GM18873 (cell line): ENCODE data around the gene PRKCZ.
"Not testable (repeated sequence)": the region's sequence is repeated elsewhere in the genome, so short reads cannot be mapped to it uniquely, and the experiment has no call there.

ENCODE experiments used
- ATAC-seq: cut with Tn5 transposase; IDR thresholded peaks from one replicate; pipeline ENCODE4 v1.9.1; 2021; ENCODE audit warnings: mild to moderate bottlenecking, moderate library complexity, moderate number of reproducible peaks; ENCODE audit not compliant: unreplicated experiment, low FRiP score

Gene PRKCZ

GRCh38 chr1:2130156-2130555 is 79.9 kb downstream of the PRKCZ start:
- no peak for ATAC-seq

DNA sequence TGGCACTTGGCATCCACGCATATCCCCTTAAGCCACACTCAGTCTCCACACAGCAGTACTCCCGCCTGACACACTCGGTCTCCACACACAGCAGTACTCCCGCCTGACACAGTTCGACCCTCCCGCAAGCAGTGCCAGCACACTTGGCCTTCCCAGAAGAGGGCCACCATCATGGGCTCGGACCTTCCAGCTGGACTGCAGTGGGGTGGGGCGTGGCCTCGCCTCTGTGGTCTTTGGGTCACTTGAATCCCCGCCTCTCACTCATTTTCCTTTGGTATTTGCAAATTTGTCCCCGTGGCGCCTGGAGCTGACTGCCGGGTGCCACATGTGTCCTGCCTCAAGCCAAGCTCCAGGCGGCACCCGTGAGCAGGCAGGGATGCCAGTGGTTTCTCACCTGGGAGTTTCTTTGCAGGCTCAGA is 80.7 kb downstream of the PRKCZ start:
- ATAC-seq, result no peak

DNA sequence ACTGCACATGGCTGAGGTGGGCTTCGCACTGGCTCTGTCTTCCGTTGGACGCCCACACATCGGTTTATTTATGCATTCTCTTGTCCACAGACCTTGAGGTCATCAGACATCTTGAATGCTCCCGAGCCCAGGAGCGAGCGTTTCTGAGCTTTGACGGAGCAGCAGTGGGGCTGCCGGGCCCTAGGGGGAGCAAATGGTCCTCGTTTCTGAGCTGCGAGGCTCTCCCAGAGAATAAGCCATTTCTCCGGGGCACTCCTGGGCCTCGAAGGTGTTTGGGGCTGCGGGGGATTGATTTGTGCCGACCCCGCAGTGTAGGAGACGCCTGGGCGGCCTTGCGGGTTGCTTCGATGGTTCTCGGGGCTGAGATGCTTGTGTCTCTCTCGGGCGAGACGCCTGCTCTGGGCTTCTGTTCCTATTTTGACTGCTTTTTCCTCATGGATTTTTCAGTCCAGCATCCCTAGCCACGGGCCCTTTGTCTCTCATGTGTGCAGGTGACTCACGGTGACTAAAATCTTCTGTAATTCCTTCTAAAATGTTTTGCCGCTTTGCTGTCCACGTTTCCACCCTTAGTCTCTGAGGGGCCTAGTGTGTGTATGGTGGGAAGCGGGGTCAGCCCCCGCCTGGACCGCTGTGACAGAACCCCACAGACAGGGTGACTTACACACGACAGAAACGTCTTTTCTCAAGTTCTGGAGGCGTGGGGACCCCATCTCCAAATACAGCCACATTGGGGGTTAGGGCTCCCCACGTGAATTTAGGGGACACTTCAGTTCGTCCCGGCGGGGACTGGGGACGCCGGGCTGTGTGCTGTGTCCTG is 82.2 kb downstream of the PRKCZ start:
- no peak for ATAC-seq

DNA sequence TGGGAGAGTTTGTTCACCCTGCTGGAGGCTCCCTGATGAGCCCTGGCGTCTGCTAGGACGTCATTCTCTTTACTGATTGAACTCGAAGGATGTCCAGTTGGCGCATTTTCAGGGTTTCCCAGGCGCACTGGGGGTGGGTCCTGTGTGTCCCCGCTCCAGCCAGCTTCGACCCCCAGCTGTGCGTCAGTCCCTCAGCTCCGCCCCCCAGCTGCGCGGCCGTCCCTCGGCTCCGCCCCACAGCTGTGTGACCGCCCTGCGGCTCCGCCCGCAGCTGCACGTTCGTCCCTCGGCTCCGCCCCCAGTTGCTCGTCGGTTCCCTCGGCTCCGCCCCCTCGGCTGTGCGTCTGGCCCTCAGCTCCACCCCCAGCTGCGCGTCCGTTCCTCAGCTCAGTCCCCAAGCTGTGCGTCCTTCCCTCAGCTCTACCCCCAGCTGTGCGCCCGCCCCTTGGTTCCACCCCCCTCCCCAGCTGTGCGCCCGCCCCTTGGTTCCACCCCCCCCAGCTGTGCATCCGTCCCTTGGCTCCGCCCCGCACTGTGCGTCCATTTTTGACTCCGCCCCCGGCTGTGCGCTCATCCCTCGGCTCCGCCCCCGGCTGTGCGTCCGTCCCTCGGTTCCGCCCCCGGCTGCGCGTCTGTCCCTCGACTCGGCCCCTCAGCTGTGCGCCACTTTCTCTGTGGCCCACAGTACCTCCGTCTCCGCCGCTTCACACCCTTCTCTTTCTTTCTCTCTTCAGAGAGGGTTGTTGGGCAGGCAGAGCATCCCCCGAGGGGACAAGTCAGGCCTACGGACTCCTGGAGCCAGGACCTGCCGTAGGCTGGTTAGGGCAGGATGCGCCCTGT is 83.0 kb downstream of the PRKCZ start:
- ATAC-seq, result peak; percentile 54

DNA sequence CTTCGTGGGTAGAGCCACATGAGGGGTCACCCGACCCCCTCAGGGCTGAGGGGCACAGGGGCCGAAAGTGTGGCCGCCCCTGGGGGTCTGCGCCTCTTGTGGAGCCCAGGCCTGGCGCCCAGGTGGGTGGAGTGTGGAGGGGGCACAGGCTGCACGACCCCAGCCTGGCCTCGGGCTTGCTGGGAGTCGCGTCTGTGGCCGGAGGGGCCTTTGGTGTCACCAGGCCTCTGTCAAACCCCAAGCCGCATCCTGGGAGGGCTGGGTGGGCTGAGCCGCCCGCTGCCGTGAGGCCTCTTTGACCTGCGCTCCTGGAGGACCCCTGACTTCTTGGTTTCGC is 83.6 kb downstream of the PRKCZ start:
- no peak for ATAC-seq

DNA sequence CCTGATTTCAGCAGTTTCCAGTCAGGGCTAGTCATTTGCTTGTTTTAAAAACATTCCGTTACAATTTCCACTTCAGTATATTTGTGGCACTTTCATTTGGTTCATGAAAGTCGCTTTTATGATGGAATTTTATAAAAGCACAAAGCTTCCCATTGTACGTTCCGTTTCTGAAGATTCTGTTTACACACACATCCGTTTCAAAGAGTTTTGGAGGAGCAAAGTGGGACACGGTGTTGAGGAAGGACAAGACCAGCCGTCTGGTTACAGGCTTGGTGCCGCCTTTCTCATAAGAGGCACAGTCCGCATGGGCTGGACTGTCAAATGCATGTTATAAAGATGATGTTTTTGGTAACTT is 84.0 kb downstream of the PRKCZ start:
- ATAC-seq, result no peak

GRCh38 chr1:2134621-2135307 is 84.6 kb downstream of the PRKCZ start:
- ATAC-seq, result no peak

- no peak for ATAC-seq
Observed at GRCh38 chr1:2135441-2135841, 85.2 kb downstream of the PRKCZ start.

- ATAC-seq, result no peak
Observed at GRCh38 chr1:2135941-2136340, 85.7 kb downstream of the PRKCZ start.

DNA sequence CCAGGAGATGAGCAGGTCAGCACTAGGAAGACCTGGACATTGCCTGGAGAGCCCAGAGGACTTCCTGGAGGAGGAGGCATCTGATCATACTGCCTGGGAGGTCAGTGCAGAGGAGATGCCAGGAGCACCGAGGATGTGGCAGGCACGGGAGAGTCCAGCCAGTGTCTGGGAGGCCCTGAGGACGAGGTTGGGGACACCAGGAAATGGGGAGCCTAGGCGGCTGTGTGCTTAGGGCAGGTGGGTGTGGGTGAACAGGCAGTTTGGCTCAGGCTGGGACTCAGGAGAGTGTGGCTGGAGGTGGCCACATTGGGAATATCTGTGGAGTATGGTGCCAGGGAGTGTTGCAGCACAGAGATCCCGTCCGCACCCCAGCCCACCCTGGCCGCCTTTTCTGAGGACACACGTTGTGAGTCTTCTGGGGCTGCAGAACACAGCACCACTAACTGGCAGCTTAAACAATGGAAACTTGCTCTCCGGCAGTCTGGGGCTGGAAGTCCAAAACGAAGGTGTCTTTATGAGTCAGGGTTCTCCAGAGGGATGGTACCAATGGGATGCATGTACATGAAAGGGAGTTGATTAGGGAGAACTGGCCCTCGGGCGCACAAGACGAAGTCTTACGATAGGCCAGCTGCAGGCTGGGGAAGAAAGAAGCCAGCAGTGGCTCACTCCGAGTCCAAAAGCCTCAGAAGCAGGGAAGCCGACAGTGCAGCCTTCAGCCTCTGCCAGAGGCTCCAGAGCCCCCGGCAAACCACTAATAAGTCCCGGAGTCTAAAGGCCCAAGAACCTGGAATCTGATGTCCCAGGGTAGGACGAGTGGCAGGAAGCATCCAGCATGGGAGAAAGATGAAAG is 86.4 kb downstream of the PRKCZ start:
- ATAC-seq, result no peak

- ATAC-seq, result no peak
Observed at GRCh38 chr1:2137257-2138121, 87.3 kb downstream of the PRKCZ start.

GRCh38 chr1:2139156-2139555 is 88.9 kb downstream of the PRKCZ start:
- ATAC-seq, result not testable (repeated sequence)

DNA sequence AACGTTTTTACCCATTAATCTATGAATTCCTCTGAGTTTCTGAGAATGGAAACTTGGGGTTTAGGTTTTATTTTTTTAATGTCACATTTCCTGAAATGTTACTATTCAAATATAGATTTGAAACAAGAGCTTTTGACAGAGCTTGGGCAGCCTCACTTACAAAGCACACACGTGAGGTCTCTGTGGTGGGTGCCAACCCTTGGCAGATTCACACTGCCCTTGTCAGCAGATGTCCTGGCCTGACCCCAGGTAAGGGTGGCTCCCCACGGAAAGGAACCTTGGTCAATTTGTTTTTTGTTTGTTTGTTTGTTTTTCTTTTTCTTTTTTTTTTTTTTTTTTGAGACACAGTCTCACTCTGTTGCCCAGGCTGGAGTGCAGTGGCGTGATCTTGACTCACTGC is 90.8 kb downstream of the PRKCZ start:
- ATAC-seq, result no peak

- ATAC-seq, result no peak
Observed at GRCh38 chr1:2143814-2144500, 93.7 kb downstream of the PRKCZ start.

GRCh38 chr1:2144501-2145090 is 94.4 kb downstream of the PRKCZ start:
- no peak for ATAC-seq

DNA sequence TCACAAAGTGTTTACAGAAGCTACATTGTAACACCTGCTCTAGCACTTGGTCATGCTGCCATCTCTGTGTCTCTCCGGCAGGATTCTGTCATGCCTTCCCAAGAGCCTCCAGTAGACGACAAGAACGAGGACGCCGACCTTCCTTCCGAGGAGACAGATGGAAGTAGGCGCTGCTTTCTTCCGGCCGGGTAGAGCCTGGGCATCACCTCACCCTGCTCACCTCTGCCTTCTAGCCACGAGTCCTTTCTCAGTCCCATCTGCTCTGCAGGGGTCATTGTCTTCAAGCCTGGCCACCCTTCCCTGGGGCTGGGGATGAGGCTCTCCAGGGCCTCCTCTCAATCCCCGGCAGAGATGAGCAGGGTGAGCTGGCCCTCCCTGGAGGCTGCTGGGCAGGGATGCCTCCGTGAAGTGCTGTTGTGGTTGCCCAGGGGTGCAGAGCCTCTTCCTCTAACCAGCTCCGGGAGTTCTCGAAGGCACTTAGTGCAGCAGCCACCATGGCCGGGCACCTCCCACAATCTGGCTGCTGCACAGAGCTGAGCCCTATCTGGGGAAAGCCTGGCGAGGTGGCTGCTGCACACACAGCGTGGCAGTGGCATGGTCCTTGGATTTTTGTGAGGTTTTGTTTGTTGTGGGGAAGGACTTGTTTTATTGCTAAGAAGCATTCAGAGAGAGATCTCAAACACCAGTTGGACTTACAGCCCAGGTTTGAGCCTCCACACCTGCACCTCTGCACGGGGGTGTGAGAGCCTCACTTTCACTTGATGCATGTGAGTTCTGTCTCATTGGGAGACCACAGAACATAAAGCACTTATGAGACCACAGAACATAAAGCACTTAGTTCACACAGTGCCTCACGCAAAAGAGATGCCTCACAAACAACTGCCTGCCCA is 96.0 kb downstream of the PRKCZ start:
- no peak for ATAC-seq

DNA sequence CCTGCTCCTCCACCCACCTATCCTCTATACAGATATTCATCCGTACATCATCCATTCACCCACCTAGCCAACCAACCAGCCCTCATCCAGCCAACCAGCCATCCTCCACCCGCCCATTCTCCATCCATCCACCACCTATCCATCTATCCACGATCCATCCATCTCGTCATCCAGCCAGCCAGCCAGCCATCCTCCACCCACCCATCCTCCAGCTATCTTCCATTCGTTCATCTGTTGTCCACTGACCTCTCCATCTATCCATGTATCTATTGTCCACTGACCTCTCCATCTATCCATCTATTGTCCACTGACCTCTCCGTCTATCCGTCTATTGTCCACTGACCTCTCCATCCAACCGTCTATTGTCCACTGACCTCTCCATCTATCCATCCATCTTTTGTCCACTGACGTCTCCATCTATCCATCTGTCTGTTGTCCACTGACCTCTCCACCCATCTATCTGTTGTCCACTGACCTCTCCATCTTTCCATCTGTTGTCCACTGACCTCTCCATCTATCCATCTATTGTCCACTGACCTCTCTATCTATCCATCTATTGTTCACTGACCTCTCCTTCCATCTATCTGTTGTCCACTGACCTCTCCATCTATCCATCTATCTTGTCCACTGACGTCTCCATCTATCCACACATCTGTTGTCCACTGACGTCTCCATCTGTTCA is 96.8 kb downstream of the PRKCZ start:
- no peak for ATAC-seq
